RWPE1 (cell line): ENCODE results near the gene DLGAP5.
A peak's percentile ranks its signal among the peaks of the same experiment; 100 is the strongest.

Experiments used
- CTCF ChIA-PET: fragments of 350-600 bp; sonication (Branson Sonifier 250); formaldehyde crosslinking; extraction: SDS; loops from one replicate; lab custom pipeline; 2021; lab: Yijun Ruan, JAX
- POLR2A ChIA-PET: fragments of 400-600 bp; formaldehyde crosslinking; extraction: SDS; loops from one replicate; lab custom pipeline; 2020; ENCODE audit warnings: antibody characterized with exemption; ENCODE audit not compliant: low non-redundant PET; lab: Yijun Ruan, JAX
- DNase-seq: peaks from one replicate; pipeline ENCODE4 v3.0.0; 2012; ENCODE audit warnings: low spot score
- H3K27ac ChIP-seq: fragments of 450-650 bp; 2 replicates; pipeline ENCODE4 v1.5.1; 2017
- CTCF ChIP-seq: fragments of 450-650 bp; conservative IDR thresholded peaks from 2 replicates; pipeline ENCODE4 v1.5.1; 2017; ENCODE audit warnings: low read depth, mild to moderate bottlenecking

DLGAP5 gene

GRCh38 chr14:55146425-55146824 lies 45.0 kb downstream of the DLGAP5 start:
- ChIA-PET CTCF (interaction anchor here (0.6 to 1.0 kb wide), 2 partner anchors 13 to 15 kb away, joined by 3 read pairs; no protein-coding TSS in a partner anchor), POLR2A (interaction anchor here (0.6 kb wide), 1 partner anchor 57 kb away, joined by 3 read pairs; no protein-coding TSS in a partner anchor)
- no peak overlapping the region for H3K27ac ChIP-seq
- no peak for TF ChIP-seq CTCF
- DNase-seq = no peak

GRCh38 chr14:55142466-55142865 lies 48.9 kb downstream of the DLGAP5 start:
- POLR2A ChIA-PET = no interaction called here
- no peak overlapping the region for H3K27ac ChIP-seq
- DNase-seq = no peak
- CTCF ChIA-PET = interaction anchor here (0.6 kb wide), 1 partner anchor 223 kb away, joined by 3 read pairs; no protein-coding TSS in a partner anchor
- no peak for TF ChIP-seq CTCF

- no peak for TF ChIP-seq CTCF
- no peak for DNase-seq
- POLR2A ChIA-PET = no interaction called here
- CTCF ChIA-PET = interaction anchor here (0.6 kb wide), 1 partner anchor 223 kb away, joined by 3 read pairs; no protein-coding TSS in a partner anchor
- no peak overlapping the region for H3K27ac ChIP-seq
Observed at GRCh38 chr14:55141825-55142224, 49.6 kb downstream of the DLGAP5 start.

GRCh38 chr14:55139696-55140509 lies 51.5 kb downstream of the DLGAP5 start:
- ChIA-PET POLR2A (no interaction called here), CTCF (no interaction called here)
- no peak for TF ChIP-seq CTCF
- DNase-seq = no peak
- H3K27ac ChIP-seq = no peak overlapping the region

GRCh38 chr14:55139141-55139540 lies 52.2 kb downstream of the DLGAP5 start:
- ChIA-PET CTCF (no interaction called here), POLR2A (no interaction called here)
- no peak for TF ChIP-seq CTCF
- no peak overlapping the region for H3K27ac ChIP-seq
- no peak for DNase-seq

GRCh38 chr14:55138091-55138490 lies 53.3 kb downstream of the DLGAP5 start:
- H3K27ac ChIP-seq = peak overlapping the region; percentile 30; the same call in 1 of the 2 replicates
- no peak for TF ChIP-seq CTCF
- POLR2A ChIA-PET = no interaction called here
- CTCF ChIA-PET = interaction anchor here (0.5 to 1.2 kb wide), 2 partner anchors 54 to 87 kb away, joined by 4 to 5 read pairs; partner anchors contain the start of gene MAPK1IP1L
- no peak for DNase-seq
